ENCODE results near the gene C9orf85.
A peak's percentile ranks its signal among the peaks of the same experiment; 100 is the strongest.

C9orf85 gene

GRCh38 chr9:71918419-71918818 is 7.0 kb downstream of the C9orf85 start:
- no peak for FAIRE-seq
- DNase-seq (ENCODE audit: insufficient read length, low spot score), result no peak

GRCh38 chr9:71920456-71921189 is 9.2 kb downstream of the C9orf85 start:
- DNase-seq (ENCODE audit: insufficient read length, low spot score) (no peak), FAIRE-seq (no peak)
- no peak for TF ChIP-seq CTCF (IDR thresholded peaks at IDR 0.05; ENCODE audit: insufficient read depth, missing control alignments)

More at GRCh38 chr9:71918419-71918818, 7.0 kb downstream of the C9orf85 start:
- no peak for TF ChIP-seq CTCF (IDR thresholded peaks at IDR 0.05; ENCODE audit: insufficient read depth, missing control alignments)

GRCh38 chr9:71921190-71921814 is 9.9 kb downstream of the C9orf85 start:
- FAIRE-seq (no peak), DNase-seq (ENCODE audit: insufficient read length, low spot score) (no peak)
- TF ChIP-seq CTCF (IDR thresholded peaks at IDR 0.05; ENCODE audit: insufficient read depth, missing control alignments), result no peak

GRCh38 chr9:71924576-71924975 is 13.1 kb downstream of the C9orf85 start:
- DNase-seq (ENCODE audit: insufficient read length, low spot score) (no peak), FAIRE-seq (peak; percentile 48)
- no peak for TF ChIP-seq CTCF (IDR thresholded peaks at IDR 0.05; ENCODE audit: insufficient read depth, missing control alignments)

- no peak for TF ChIP-seq CTCF (IDR thresholded peaks at IDR 0.05; ENCODE audit: insufficient read depth, missing control alignments)
- DNase-seq (ENCODE audit: insufficient read length, low spot score) (no peak), FAIRE-seq (no peak)
These were observed 14.4 kb downstream of the C9orf85 start for GRCh38 chr9:71925834-71926233.

GRCh38 chr9:71928376-71928775 is 16.9 kb downstream of the C9orf85 start:
- TF ChIP-seq CTCF (IDR thresholded peaks at IDR 0.05; ENCODE audit: insufficient read depth, missing control alignments), result no peak
- FAIRE-seq (no peak), DNase-seq (ENCODE audit: insufficient read length, low spot score) (no peak)

GRCh38 chr9:71928806-71929205 is 17.4 kb downstream of the C9orf85 start:
- no peak for TF ChIP-seq CTCF (IDR thresholded peaks at IDR 0.05; ENCODE audit: insufficient read depth, missing control alignments)
- no peak for DNase-seq (ENCODE audit: insufficient read length, low spot score)
- no peak for FAIRE-seq

Data from D721Med (cell line).